ENCODE results near the gene ATP8A2.

GRCh38 chr13:26038931-26039475 lies 667.2 kb downstream of the ATP8A2 start:
- TF ChIP-seq CTCF (IDR thresholded peaks at IDR 0.05) (no peak), REST (IDR thresholded peaks at IDR 0.05; ENCODE audit: insufficient read depth in 1 of 2, low read depth in 2 of 2, low read length in 1 of 2) (no peak), SIN3A (IDR thresholded peaks at IDR 0.05; ENCODE audit: borderline replicate concordance, insufficient read depth, low read depth, low read length) (no peak), POLR2AphosphoS5 (IDR thresholded peaks at IDR 0.05; ENCODE audit: low read depth, low read length) (no peak), TCF7L2 (IDR thresholded peaks at IDR 0.05; ENCODE audit: low read depth, low read length) (no peak)

All from Panc1 (cell line).